K562 (cell line): ENCODE measurements around the gene PPP1R15A. TPM values are rescaled to one million over a fixed set of nuclear protein-coding genes. Genes with fewer than 3 reads are reported as not detected.

Experiments used
- CBFA2T2 ChIP-seq: fragments of 450-650 bp; conservative IDR thresholded peaks from 2 replicates; pipeline ENCODE4 v1.6.1; 2017; ENCODE audit warnings: mild to moderate bottlenecking
- CHD4 ChIP-seq: fragments of 200-600 bp; sonication (generic); IDR thresholded peaks from 3 replicates; pipeline ENCODE4 v1.6.1; 2012; ENCODE audit warnings: low read depth, mild to moderate bottlenecking, mixed read lengths, low read length, inconsistent platforms; ENCODE audit not compliant: insufficient read depth, insufficient replicate concordance, poor library complexity, severe bottlenecking
- DACH1 ChIP-seq: fragments of 450-650 bp; IDR thresholded peaks from 2 replicates; pipeline ENCODE4 v1.6.1; 2018; ENCODE audit not compliant: partially characterized antibody
- FOXA1 ChIP-seq: fragments of 450-650 bp; IDR thresholded peaks from 2 replicates; pipeline ENCODE4 v1.6.1; 2016; ENCODE audit warnings: mild to moderate bottlenecking, borderline replicate concordance
- JUND ChIP-seq, 2 experiments: IDR thresholded peaks; 2 replicates in 1 of 2; 3 replicates in 1 of 2; pipeline ENCODE4 v1.6.1; 2011; ENCODE audit warnings: borderline replicate concordance in 2 of 2, low read depth in 2 of 2, low read length in 2 of 2, improper control_type of control experiment in 1 of 2, missing biosample characterization in 1 of 2, missing genetic modification characterization in 1 of 2, missing genetic modification reagents in 1 of 2
- KAT2B ChIP-seq: IDR thresholded peaks from one replicate; pipeline ENCODE4 v1.6.1; 2012; ENCODE audit warnings: low read depth, mild to moderate bottlenecking, control low read depth, inconsistent platforms, low read length, moderate library complexity
- NCOR1 ChIP-seq: fragments of 450-650 bp; IDR thresholded peaks from 2 replicates; pipeline ENCODE4 v1.6.1; 2016; ENCODE audit warnings: mild to moderate bottlenecking, moderate library complexity
- RBM22 ChIP-seq: fragments of 200-400 bp; formaldehyde crosslinking; IDR thresholded peaks from 2 replicates; pipeline ENCODE4 v1.6.1; 2018; ENCODE audit warnings: low read length, low read depth; ENCODE audit not compliant: poor library complexity, severe bottlenecking
- TAL1 ChIP-seq: fragments of 450-650 bp; IDR thresholded peaks from 2 replicates; pipeline ENCODE4 v1.6.1; 2016; ENCODE audit warnings: mild to moderate bottlenecking
- TCF3 ChIP-seq: sonication (generic); formaldehyde crosslinking; IDR thresholded peaks from 2 replicates; pipeline ENCODE4 v1.4.0; 2020; ENCODE audit warnings: mild to moderate bottlenecking, missing genetic modification reagents
- ZNF316 ChIP-seq: fragments of 450-650 bp; IDR thresholded peaks from 2 replicates; pipeline ENCODE4 v1.6.1; 2016
- ZNF408 ChIP-seq: fragments of 250-450 bp; sonication (Bioruptor Pico); IDR thresholded peaks from 2 replicates; pipeline ENCODE4 v1.4.0; 2020; ENCODE audit warnings: low read depth, mild to moderate bottlenecking, moderate library complexity
- polyA plus RNA-seq, 8 experiments: library from polyadenylated mRNA; depleted of rRNA in 4 of 8; stranded (reverse) in 5 of 8; unstranded in 3 of 8; fragments of >200 nt; fragmentation: Nextera tagmentation in 2 of 8; fragmentation: Illumina TruSeq in 1 of 8; extraction: Ambion mirVana in 2 of 8; extraction: Trizol in 1 of 8; gene quantifications; 2 replicates each; pipeline versions ENCODE4 v1.2.1 to v1.2.3, GENCODE V29; 2011 to 2014; ENCODE audit warnings: inconsistent platforms in 1 of 8, missing spikeins in 1 of 8
- total RNA-seq, 7 experiments: library from RNA; depleted of rRNA in 6 of 7; stranded (reverse); fragments of >200 nt in 6 of 7; fragmentation: Illumina TruSeq in 2 of 7; extraction: Trizol in 2 of 7; gene quantifications; 2 replicates each; pipeline versions ENCODE4 v1.2.1 to v1.2.3, GENCODE V29; 2011 to 2021; ENCODE audit warnings: low replicate concordance in 1 of 7
- TF ChIP-seq, protein P1 (sequence below): fragments of 450-650 bp; IDR thresholded peaks from 2 replicates; pipeline ENCODE4 v1.6.1; 2016; ENCODE audit warnings: mild to moderate bottlenecking, moderate library complexity

The PPP1R15A gene
- total and polyA plus RNA-seq, 9 of the 15 experiments (the other 6 are each of a cell fraction or from before 2014, with no cell fraction given) = 0.42 to 73.7 (median 44.0) TPM

DNA sequence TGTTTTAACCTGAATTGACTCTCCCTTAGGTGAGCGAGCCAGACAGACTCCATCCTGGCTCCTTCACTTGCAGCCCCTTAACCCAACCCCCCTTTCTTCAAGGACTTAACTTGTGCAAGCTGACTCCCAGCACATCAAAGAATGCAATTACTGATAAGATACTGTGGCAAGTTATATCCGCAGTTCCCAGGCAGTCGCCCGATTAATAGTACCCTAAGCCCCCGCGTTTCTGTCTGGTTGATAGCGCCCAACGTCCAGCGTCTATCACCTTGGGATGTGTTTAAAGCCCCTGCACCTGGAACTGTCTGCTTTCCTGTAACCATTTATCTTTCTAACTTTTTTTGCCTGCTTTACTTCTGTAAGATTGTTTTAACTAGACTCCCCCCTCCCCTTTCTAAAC lies 42.1 kb upstream of the PPP1R15A start (continued):
- TF ChIP-seq, protein P1, sequence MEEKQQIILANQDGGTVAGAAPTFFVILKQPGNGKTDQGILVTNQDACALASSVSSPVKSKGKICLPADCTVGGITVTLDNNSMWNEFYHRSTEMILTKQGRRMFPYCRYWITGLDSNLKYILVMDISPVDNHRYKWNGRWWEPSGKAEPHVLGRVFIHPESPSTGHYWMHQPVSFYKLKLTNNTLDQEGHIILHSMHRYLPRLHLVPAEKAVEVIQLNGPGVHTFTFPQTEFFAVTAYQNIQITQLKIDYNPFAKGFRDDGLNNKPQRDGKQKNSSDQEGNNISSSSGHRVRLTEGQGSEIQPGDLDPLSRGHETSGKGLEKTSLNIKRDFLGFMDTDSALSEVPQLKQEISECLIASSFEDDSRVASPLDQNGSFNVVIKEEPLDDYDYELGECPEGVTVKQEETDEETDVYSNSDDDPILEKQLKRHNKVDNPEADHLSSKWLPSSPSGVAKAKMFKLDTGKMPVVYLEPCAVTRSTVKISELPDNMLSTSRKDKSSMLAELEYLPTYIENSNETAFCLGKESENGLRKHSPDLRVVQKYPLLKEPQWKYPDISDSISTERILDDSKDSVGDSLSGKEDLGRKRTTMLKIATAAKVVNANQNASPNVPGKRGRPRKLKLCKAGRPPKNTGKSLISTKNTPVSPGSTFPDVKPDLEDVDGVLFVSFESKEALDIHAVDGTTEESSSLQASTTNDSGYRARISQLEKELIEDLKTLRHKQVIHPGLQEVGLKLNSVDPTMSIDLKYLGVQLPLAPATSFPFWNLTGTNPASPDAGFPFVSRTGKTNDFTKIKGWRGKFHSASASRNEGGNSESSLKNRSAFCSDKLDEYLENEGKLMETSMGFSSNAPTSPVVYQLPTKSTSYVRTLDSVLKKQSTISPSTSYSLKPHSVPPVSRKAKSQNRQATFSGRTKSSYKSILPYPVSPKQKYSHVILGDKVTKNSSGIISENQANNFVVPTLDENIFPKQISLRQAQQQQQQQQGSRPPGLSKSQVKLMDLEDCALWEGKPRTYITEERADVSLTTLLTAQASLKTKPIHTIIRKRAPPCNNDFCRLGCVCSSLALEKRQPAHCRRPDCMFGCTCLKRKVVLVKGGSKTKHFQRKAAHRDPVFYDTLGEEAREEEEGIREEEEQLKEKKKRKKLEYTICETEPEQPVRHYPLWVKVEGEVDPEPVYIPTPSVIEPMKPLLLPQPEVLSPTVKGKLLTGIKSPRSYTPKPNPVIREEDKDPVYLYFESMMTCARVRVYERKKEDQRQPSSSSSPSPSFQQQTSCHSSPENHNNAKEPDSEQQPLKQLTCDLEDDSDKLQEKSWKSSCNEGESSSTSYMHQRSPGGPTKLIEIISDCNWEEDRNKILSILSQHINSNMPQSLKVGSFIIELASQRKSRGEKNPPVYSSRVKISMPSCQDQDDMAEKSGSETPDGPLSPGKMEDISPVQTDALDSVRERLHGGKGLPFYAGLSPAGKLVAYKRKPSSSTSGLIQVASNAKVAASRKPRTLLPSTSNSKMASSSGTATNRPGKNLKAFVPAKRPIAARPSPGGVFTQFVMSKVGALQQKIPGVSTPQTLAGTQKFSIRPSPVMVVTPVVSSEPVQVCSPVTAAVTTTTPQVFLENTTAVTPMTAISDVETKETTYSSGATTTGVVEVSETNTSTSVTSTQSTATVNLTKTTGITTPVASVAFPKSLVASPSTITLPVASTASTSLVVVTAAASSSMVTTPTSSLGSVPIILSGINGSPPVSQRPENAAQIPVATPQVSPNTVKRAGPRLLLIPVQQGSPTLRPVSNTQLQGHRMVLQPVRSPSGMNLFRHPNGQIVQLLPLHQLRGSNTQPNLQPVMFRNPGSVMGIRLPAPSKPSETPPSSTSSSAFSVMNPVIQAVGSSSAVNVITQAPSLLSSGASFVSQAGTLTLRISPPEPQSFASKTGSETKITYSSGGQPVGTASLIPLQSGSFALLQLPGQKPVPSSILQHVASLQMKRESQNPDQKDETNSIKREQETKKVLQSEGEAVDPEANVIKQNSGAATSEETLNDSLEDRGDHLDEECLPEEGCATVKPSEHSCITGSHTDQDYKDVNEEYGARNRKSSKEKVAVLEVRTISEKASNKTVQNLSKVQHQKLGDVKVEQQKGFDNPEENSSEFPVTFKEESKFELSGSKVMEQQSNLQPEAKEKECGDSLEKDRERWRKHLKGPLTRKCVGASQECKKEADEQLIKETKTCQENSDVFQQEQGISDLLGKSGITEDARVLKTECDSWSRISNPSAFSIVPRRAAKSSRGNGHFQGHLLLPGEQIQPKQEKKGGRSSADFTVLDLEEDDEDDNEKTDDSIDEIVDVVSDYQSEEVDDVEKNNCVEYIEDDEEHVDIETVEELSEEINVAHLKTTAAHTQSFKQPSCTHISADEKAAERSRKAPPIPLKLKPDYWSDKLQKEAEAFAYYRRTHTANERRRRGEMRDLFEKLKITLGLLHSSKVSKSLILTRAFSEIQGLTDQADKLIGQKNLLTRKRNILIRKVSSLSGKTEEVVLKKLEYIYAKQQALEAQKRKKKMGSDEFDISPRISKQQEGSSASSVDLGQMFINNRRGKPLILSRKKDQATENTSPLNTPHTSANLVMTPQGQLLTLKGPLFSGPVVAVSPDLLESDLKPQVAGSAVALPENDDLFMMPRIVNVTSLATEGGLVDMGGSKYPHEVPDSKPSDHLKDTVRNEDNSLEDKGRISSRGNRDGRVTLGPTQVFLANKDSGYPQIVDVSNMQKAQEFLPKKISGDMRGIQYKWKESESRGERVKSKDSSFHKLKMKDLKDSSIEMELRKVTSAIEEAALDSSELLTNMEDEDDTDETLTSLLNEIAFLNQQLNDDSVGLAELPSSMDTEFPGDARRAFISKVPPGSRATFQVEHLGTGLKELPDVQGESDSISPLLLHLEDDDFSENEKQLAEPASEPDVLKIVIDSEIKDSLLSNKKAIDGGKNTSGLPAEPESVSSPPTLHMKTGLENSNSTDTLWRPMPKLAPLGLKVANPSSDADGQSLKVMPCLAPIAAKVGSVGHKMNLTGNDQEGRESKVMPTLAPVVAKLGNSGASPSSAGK = no peak
- TF ChIP-seq FOXA1 (no peak), CBFA2T2 (peak; percentile 68), NCOR1 (peak; percentile 61), JUND (IDR thresholded peaks at IDR 0.05; ENCODE audit: borderline replicate concordance, low read depth, low read length) (no peak), JUND (tag; IDR thresholded peaks at IDR 0.05; ENCODE audit: borderline replicate concordance, low read depth, low read length) (no peak), TAL1 (peak; percentile 48; the same call in 1 of the 2 replicates), KAT2B (no peak), ZNF408 (no peak), CHD4 (no peak), TCF3 (peak; percentile 58), ZNF316 (no peak), DACH1 (peak; percentile 23), RBM22 (no peak)
